Loucy (cell line): ENCODE measurements around the gene WDR4.

Experiments used
- H2AFZ ChIP-seq: fragments of 200-600 bp; sonication (generic); 2 replicates; pipeline ENCODE4 v1.6.0; 2016; ENCODE audit warnings: antibody characterized with exemption, mild to moderate bottlenecking, low read length, moderate library complexity
- H3F3A ChIP-seq: fragments of 200-600 bp; 2 replicates; pipeline ENCODE4 v1.6.0; 2016; ENCODE audit warnings: antibody characterized with exemption, low read depth, mild to moderate bottlenecking
- H3K27me3 ChIP-seq: fragments of 200-600 bp; sonication (generic); 2 replicates; pipeline ENCODE4 v1.6.1; 2014; ENCODE audit warnings: low read length, mild to moderate bottlenecking; ENCODE audit not compliant: insufficient read depth, poor library complexity, severe bottlenecking
- H3K36me3 ChIP-seq: fragments of 200-600 bp; sonication (generic); 2 replicates; pipeline ENCODE4 v1.6.1; 2016; ENCODE audit warnings: low read length; ENCODE audit not compliant: insufficient read depth
- H3K4me1 ChIP-seq: fragments of 200-600 bp; sonication (generic); 2 replicates; pipeline ENCODE4 v1.5.1; 2014; ENCODE audit warnings: low read length, mild to moderate bottlenecking; ENCODE audit not compliant: insufficient read depth, poor library complexity, severe bottlenecking
- H3K4me2 ChIP-seq: fragments of 200-600 bp; sonication (generic); 2 replicates; pipeline ENCODE4 v1.6.0; 2014; ENCODE audit warnings: antibody characterized with exemption, low read length, low read depth, mild to moderate bottlenecking; ENCODE audit not compliant: poor library complexity, severe bottlenecking
- H3K4me3 ChIP-seq: fragments of 200-600 bp; sonication (generic); 2 replicates; pipeline ENCODE4 v1.5.1; 2014; ENCODE audit warnings: low read length, mild to moderate bottlenecking, mixed read lengths; ENCODE audit not compliant: poor library complexity, severe bottlenecking
- H3K79me2 ChIP-seq: fragments of 200-600 bp; sonication (generic); 2 replicates; pipeline ENCODE4 v1.6.1; 2014; ENCODE audit warnings: low read length; ENCODE audit not compliant: insufficient read depth
- H3K9ac ChIP-seq: fragments of 200-600 bp; sonication (generic); 2 replicates; pipeline ENCODE4 v1.6.0; 2014; ENCODE audit warnings: mild to moderate bottlenecking, low read depth, low read length, moderate library complexity; ENCODE audit not compliant: poor library complexity, severe bottlenecking
- H3K9me2 ChIP-seq: fragments of 200-600 bp; sonication (generic); replicated peaks from 2 replicates; pipeline ENCODE4 v1.6.1; 2016; ENCODE audit warnings: low read depth, low read length, mixed read lengths
- H3K9me3 ChIP-seq: fragments of 200-600 bp; sonication (generic); 2 replicates; pipeline ENCODE4 v1.6.1; 2014; ENCODE audit warnings: mild to moderate bottlenecking, antibody characterized with exemption, low read length, low read depth; ENCODE audit not compliant: insufficient read depth
- H4K20me1 ChIP-seq: fragments of 200-600 bp; sonication (generic); 2 replicates; pipeline ENCODE4 v1.6.0; 2014; ENCODE audit warnings: antibody characterized with exemption, low read length, mild to moderate bottlenecking; ENCODE audit not compliant: insufficient read depth, poor library complexity, severe bottlenecking
- EZH2phosphoT487 ChIP-seq: fragments of 200-600 bp; IDR thresholded peaks from 2 replicates; pipeline ENCODE4 v1.6.1; 2018; ENCODE audit warnings: antibody characterized with exemption, mild to moderate bottlenecking, moderate library complexity, borderline replicate concordance
- TF ChIP-seq, protein P1 (sequence below): fragments of 200-600 bp; sonication (generic); conservative IDR thresholded peaks from 2 replicates; pipeline ENCODE4 v1.5.1; 2014; ENCODE audit warnings: mild to moderate bottlenecking, antibody characterized with exemption, low read length

WDR4 gene

DNA sequence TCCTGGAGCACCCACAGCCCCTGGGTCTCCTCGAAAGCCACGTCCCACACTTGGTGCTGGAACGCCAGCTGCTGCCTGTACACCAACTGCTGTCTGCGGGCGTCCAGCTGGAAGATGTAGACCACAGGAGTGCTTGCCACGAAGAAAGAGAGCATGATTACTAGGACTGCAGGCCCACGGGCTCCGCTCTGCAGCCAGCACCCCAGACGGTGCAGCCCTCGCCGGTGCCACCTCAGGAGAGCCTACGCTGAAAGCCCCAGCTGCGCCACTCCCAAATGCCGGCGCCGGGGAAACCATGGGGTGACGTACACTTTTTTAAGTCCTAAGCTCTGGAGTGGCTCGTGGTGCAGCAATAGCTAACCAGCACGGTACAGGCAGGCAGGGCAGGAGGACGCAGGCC lies 25.7 kb downstream of the WDR4 start:
- Histone ChIP-seq H3K79me2 (peaks cover 6% of the 10 kb centered on the region; the same call in 1 of the 2 replicates), H3K36me3 (peaks cover 93% of the 10 kb centered on the region; the same call in 1 of the 2 replicates), H3K27me3 (no peaks in the 10 kb centered on the region), H3K4me1 (no peaks in the 10 kb centered on the region), H3K4me3 (no peak overlapping the region), H4K20me1 (peaks cover 6% of the 10 kb centered on the region), H3F3A (no peaks in the 10 kb centered on the region), H3K9me3 (no peaks in the 10 kb centered on the region), H3K9me2 (no peaks in the 10 kb centered on the region), H3K9ac (no peak overlapping the region), H2AFZ (no peak overlapping the region), H3K4me2 (no peak overlapping the region)
- no peak for TF ChIP-seq EZH2phosphoT487
- TF ChIP-seq, protein P1, sequence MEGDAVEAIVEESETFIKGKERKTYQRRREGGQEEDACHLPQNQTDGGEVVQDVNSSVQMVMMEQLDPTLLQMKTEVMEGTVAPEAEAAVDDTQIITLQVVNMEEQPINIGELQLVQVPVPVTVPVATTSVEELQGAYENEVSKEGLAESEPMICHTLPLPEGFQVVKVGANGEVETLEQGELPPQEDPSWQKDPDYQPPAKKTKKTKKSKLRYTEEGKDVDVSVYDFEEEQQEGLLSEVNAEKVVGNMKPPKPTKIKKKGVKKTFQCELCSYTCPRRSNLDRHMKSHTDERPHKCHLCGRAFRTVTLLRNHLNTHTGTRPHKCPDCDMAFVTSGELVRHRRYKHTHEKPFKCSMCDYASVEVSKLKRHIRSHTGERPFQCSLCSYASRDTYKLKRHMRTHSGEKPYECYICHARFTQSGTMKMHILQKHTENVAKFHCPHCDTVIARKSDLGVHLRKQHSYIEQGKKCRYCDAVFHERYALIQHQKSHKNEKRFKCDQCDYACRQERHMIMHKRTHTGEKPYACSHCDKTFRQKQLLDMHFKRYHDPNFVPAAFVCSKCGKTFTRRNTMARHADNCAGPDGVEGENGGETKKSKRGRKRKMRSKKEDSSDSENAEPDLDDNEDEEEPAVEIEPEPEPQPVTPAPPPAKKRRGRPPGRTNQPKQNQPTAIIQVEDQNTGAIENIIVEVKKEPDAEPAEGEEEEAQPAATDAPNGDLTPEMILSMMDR = no peak

DNA sequence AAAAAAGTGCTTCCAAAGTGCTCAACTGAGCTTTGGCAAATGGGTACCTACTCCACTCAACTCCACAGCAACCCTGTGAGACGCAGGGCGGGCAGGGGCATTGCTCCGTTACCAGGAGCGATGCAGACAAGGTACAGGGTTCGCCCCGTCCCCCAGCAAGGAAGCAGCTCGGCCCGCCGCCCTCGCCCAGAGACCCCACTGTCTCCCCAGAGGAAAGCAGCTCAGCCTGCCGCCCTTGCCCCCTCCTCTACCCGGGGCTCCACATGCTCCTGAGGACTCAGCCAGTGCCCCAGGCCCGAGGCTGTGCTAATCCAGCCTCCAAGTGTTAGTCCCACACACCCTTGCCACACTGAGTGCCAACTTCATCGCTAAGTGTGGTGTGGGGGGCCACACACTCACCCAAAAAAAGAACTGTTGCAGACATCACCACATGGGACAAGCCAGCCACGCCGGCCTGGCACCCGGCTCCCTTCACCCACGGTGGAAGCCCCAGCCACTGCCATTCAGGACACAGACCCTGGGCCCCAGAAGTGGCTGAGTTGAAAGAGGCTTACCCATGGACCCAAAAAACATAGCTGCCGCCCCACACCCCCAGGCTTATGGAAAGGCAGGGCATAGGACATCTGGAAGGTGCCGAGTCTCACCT lies 26.3 kb downstream of the WDR4 start:
- Histone ChIP-seq H3K4me2 (no peak overlapping the region), H3K9me2 (no peaks in the 10 kb centered on the region), H3K36me3 (peaks cover 91% of the 10 kb centered on the region; the same call in 1 of the 2 replicates), H3K79me2 (peaks cover 3% of the 10 kb centered on the region; the same call in 1 of the 2 replicates), H2AFZ (no peak overlapping the region), H3K27me3 (no peaks in the 10 kb centered on the region), H3F3A (no peaks in the 10 kb centered on the region), H3K9ac (no peak overlapping the region), H3K4me1 (no peaks in the 10 kb centered on the region), H4K20me1 (peaks cover 4% of the 10 kb centered on the region), H3K9me3 (no peaks in the 10 kb centered on the region), H3K4me3 (no peak overlapping the region)
- TF ChIP-seq, protein P1 = no peak
- no peak for TF ChIP-seq EZH2phosphoT487

DNA sequence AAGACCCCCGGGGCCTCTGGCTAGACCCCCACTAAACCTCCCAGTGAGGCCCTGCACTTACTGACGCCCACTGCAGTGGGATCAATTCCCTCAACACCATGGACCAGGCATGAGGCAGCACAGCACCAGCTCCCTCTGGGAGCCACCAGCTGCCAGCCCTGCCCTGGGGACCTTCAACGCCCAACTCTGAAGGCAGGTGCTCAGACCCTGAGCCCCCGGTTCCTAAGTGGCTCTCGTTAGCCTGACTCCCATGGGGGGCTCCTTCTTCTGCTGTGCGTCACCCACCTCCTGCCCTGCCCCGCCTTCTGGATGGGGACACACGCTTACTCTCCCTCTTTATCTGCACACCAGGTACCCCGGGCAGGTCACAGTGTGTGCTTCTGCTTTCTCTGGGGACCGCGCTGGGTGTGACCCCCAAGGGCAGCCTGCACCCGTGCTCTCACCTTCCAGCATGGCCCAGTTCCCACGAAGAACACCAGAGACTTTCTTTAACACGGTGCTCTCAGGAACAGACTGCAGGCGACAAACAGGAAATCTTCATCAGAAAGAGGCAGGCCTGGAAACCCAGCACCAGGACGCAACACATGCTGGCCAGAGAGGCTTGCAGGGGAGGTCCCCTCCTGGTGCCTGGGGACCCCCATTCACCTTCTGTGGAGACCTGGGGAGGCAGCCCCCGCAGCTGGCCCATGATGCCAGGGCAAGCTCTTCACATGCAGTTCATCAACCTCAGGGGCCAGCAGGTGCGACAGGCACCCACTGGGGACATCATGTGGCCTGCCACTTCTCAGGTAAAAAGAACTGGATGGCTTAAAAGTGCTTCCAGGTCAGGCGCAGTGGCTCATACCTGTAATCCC lies 27.3 kb downstream of the WDR4 start:
- Histone ChIP-seq H3K9ac (no peak overlapping the region), H3K9me3 (no peaks in the 10 kb centered on the region), H3K4me2 (no peak overlapping the region), H3K9me2 (no peaks in the 10 kb centered on the region), H3K79me2 (no peaks in the 10 kb centered on the region), H3K27me3 (no peaks in the 10 kb centered on the region), H3F3A (no peaks in the 10 kb centered on the region), H3K36me3 (peaks cover 90% of the 10 kb centered on the region; the same call in 1 of the 2 replicates), H4K20me1 (no peaks in the 10 kb centered on the region), H2AFZ (no peak overlapping the region), H3K4me1 (no peaks in the 10 kb centered on the region), H3K4me3 (no peak overlapping the region)
- TF ChIP-seq, protein P1 = no peak
- no peak for TF ChIP-seq EZH2phosphoT487
